ENCODE measurements around the gene CD209.
A peak's percentile ranks its signal among the peaks of the same experiment; 100 is the strongest.

Gene CD209

GRCh38 chr19:7762719-7763293 lies 15.5 kb upstream of the CD209 start, which contains the start of gene CLEC4M:
Gene CLEC4M, plus strand, starts transcription at chr19:7763243. Its CDS starts 24 bp downstream, at chr19:7763267.
- no peak for TF ChIP-seq CTCF (IDR thresholded peaks at IDR 0.05; ENCODE audit: low read depth, low read length)
- no peak for DNase-seq (ENCODE audit: low read depth in 2 of 2)
- H3K4me3 ChIP-seq (replicated peaks in 1 of 2; ENCODE audit: low read depth in 2 of 2, low read length in 2 of 2), result no peak within 1 kb of the TSS

- DNase-seq (ENCODE audit: low read depth in 2 of 2), result no peak
- H3K4me3 ChIP-seq (replicated peaks in 1 of 2; ENCODE audit: low read depth in 2 of 2, low read length in 2 of 2), result no peak overlapping the region
- no peak for TF ChIP-seq CTCF (IDR thresholded peaks at IDR 0.05; ENCODE audit: low read depth, low read length)
Measured at GRCh38 chr19:7759156-7759555, 11.8 kb upstream of the CD209 start.

GRCh38 chr19:7757358-7757757 lies 10.0 kb upstream of the CD209 start:
- H3K4me3 ChIP-seq (replicated peaks in 1 of 2; ENCODE audit: low read depth in 2 of 2, low read length in 2 of 2), result no peak overlapping the region
- TF ChIP-seq CTCF (IDR thresholded peaks at IDR 0.05; ENCODE audit: low read depth, low read length), result no peak
- no peak for DNase-seq (ENCODE audit: low read depth in 2 of 2)

- no peak for TF ChIP-seq CTCF (IDR thresholded peaks at IDR 0.05; ENCODE audit: low read depth, low read length)
- H3K4me3 ChIP-seq (replicated peaks in 1 of 2; ENCODE audit: low read depth in 2 of 2, low read length in 2 of 2), result no peak overlapping the region
- DNase-seq (ENCODE audit: low read depth in 2 of 2), result no peak
Measured at GRCh38 chr19:7756258-7756657, 8.9 kb upstream of the CD209 start.

- H3K4me3 ChIP-seq (replicated peaks in 1 of 2; ENCODE audit: low read depth in 2 of 2, low read length in 2 of 2), result no peak overlapping the region
- no peak for TF ChIP-seq CTCF (IDR thresholded peaks at IDR 0.05; ENCODE audit: low read depth, low read length)
- DNase-seq (ENCODE audit: low read depth in 2 of 2), result peak in 1 of 2 donors; percentile 65
Measured at GRCh38 chr19:7751157-7751783, 3.9 kb upstream of the CD209 start.

GRCh38 chr19:7748756-7749155 lies 1.4 kb upstream of the CD209 start:
- no peak for TF ChIP-seq CTCF (IDR thresholded peaks at IDR 0.05; ENCODE audit: low read depth, low read length)
- H3K4me3 ChIP-seq (replicated peaks in 1 of 2; ENCODE audit: low read depth in 2 of 2, low read length in 2 of 2), result no peak overlapping the region
- peak; percentile 19 to 38 for DNase-seq (ENCODE audit: low read depth in 2 of 2)

All from cardiac fibroblast (primary cell).